Keratinocyte (primary cell): ENCODE measurements around the gene PIN1. TPM values are rescaled to one million over a fixed set of nuclear protein-coding genes. Genes with fewer than 3 reads are reported as not detected.
A peak's percentile ranks its signal among the peaks of the same experiment; 100 is the strongest.

Experiments used
- DNase-seq: peaks from one replicate; pipeline ENCODE4 v3.0.0-alpha.2; 2011; ENCODE audit warnings: low read depth, missing footprints, low spot score
- FAIRE-seq: peaks from 2 replicates; lab custom pipeline; 2011; peaks lifted over from hg19 to GRCh38; lab: Jason Lieb, UNC
- H2AFZ ChIP-seq: 2 replicates; pipeline ENCODE4 v1.6.0; 2012; ENCODE audit warnings: low read length, control low read depth, inconsistent platforms; ENCODE audit not compliant: control insufficient read depth
- H3K27ac ChIP-seq: 2 replicates; pipeline ENCODE4 v1.5.1; 2011; ENCODE audit warnings: low read length; ENCODE audit not compliant: control insufficient read depth, insufficient read depth
- H3K27me3 ChIP-seq: 3 replicates; pipeline ENCODE4 v1.6.0; 2011; ENCODE audit warnings: low read length; ENCODE audit not compliant: control insufficient read depth, insufficient read depth; ENCODE audit errors: extremely low read depth
- H3K36me3 ChIP-seq, 2 experiments: 2 replicates in 1 of 2; 3 replicates in 1 of 2; pipeline ENCODE4 v1.5.1; 2011; ENCODE audit warnings: low read length in 2 of 2, mild to moderate bottlenecking in 1 of 2; ENCODE audit not compliant: control insufficient read depth in 2 of 2, insufficient read depth in 2 of 2; ENCODE audit errors: extremely low read depth in 1 of 2
- H3K4me1 ChIP-seq: 3 replicates; pipeline ENCODE4 v1.5.1; 2011; ENCODE audit warnings: low read length; ENCODE audit not compliant: control insufficient read depth, insufficient read depth; ENCODE audit errors: extremely low read depth
- H3K4me2 ChIP-seq: 3 replicates; pipeline ENCODE4 v1.6.0; 2011; ENCODE audit warnings: low read depth, low read length; ENCODE audit not compliant: control insufficient read depth, insufficient read depth; ENCODE audit errors: extremely low read depth
- H3K4me3 ChIP-seq, 3 experiments: fragments of 200-600 bp in 1 of 3; sonication (generic) in 1 of 3; 2 replicates in 2 of 3; 3 replicates in 1 of 3; pipeline ENCODE4 v1.5.1; 2011 to 2016; ENCODE audit warnings: low read length in 3 of 3, mild to moderate bottlenecking in 3 of 3, control low read depth in 2 of 3, inconsistent platforms in 1 of 3, low read depth in 1 of 3, mixed read lengths in 1 of 3, mixed run types in 1 of 3, moderate library complexity in 1 of 3; ENCODE audit not compliant: control insufficient read depth in 2 of 3, insufficient read depth in 2 of 3; ENCODE audit errors: extremely low read depth in 1 of 3
- H3K79me2 ChIP-seq: 2 replicates; pipeline ENCODE4 v1.6.0; 2012; ENCODE audit warnings: low read length; ENCODE audit not compliant: control insufficient read depth, insufficient read depth
- H3K9ac ChIP-seq: 3 replicates; pipeline ENCODE4 v1.6.0; 2011; ENCODE audit warnings: low read length; ENCODE audit not compliant: control insufficient read depth, insufficient read depth; ENCODE audit errors: extremely low read depth
- H3K9me1 ChIP-seq: 3 replicates; pipeline ENCODE4 v1.6.0; 2011; ENCODE audit warnings: low read length; ENCODE audit not compliant: control insufficient read depth, insufficient read depth; ENCODE audit errors: extremely low read depth
- H3K9me3 ChIP-seq: 2 replicates; pipeline ENCODE4 v1.5.1; 2012; ENCODE audit warnings: low read depth, low read length; ENCODE audit not compliant: control insufficient read depth
- H4K20me1 ChIP-seq: 3 replicates; pipeline ENCODE4 v1.6.0; 2011; ENCODE audit warnings: low read length; ENCODE audit not compliant: control insufficient read depth, insufficient read depth; ENCODE audit errors: extremely low read depth
- CTCF ChIP-seq, 3 experiments: IDR thresholded peaks in 1 of 3; conservative IDR thresholded peaks in 1 of 3; optimal IDR thresholded peaks in 1 of 3; 2 replicates in 2 of 3; 3 replicates in 1 of 3; pipeline versions ENCODE3 to v1.5.1; 2011; ENCODE audit warnings: low read length in 3 of 3, mild to moderate bottlenecking in 3 of 3, moderate library complexity in 2 of 3, control low read depth in 1 of 3, inconsistent platforms in 1 of 3; ENCODE audit not compliant: insufficient read depth in 2 of 3; ENCODE audit errors: extremely low read depth in 1 of 3
- EZH2 ChIP-seq: IDR thresholded peaks from one replicate; pipeline ENCODE4 v1.6.1; 2012; ENCODE audit warnings: inconsistent platforms, mild to moderate bottlenecking, low read length, moderate library complexity
- dilution Hi-C: fragments of 300-500 bp; cut with MboI; formaldehyde crosslinking; loops from one replicate; pipeline ENCODE4 v1.7.0; 2020; ENCODE audit warnings: low sequenced_read_pairs; ENCODE audit not compliant: extremely low pct_ligation_motif_present
- polyA minus RNA-seq, 3 experiments: library from RNA; depleted of rRNA, polyadenylated mRNA; stranded (reverse); fragments of >200 nt; gene quantifications; 1 replicate in 1 of 3; 2 replicates in 1 of 3; 3 replicates in 1 of 3; pipeline ENCODE4 v1.2.3, GENCODE V29; 2011
- polyA plus RNA-seq, 5 experiments: library from polyadenylated mRNA; depleted of rRNA in 3 of 5; stranded (reverse) in 3 of 5; stranded (forward) in 1 of 5; unstranded in 1 of 5; fragments of >200 nt; gene quantifications; 1 replicate in 1 of 5; 2 replicates in 3 of 5; 3 replicates in 1 of 5; pipeline versions ENCODE4 v1.2.1 to v1.2.3, GENCODE V29; 2011 to 2012; ENCODE audit warnings: missing spikeins in 2 of 5, low read depth in 1 of 5, low replicate concordance in 1 of 5

Gene PIN1
- polyA plus RNA-seq: 39.8 to 53.3 TPM (median 45.2 TPM) in 3 replicates
- 25.7 TPM for polyA plus RNA-seq (2011; ENCODE audit: low read depth)
- 18.5 and 58.6 TPM in 2 replicates for polyA plus RNA-seq (2011; cell fraction: cytosol; rRNA removed)
- polyA plus RNA-seq (2011; cell fraction: nucleus; rRNA removed): 23.8 and 29.8 TPM in 2 replicates
- polyA plus RNA-seq (2012; ENCODE audit: low replicate concordance): 30.2 and 65.5 TPM in 2 replicates
- 7.7 to 15.4 TPM (median 12.5 TPM) in 3 replicates for polyA minus RNA-seq
- 44.5 TPM for polyA minus RNA-seq (2011; cell fraction: cytosol; rRNA and poly(A)+ RNA removed)
- polyA minus RNA-seq (2011; cell fraction: nucleus; rRNA and poly(A)+ RNA removed): 10.5 and 12.2 TPM in 2 replicates

GRCh38 chr19:9834726-9835506, at the start of gene PIN1:
PIN1 (plus strand) TSS chr19:9835318; CDS start chr19:9835345, 27 bp downstream.
- TF ChIP-seq EZH2 (no peak), CTCF (optimal IDR thresholded peaks at IDR 0.05 in 1 of 3, IDR thresholded peaks at IDR 0.05 in 1 of 3, conservative IDR thresholded peaks at IDR 0.05 in 1 of 3; ENCODE audit: extremely low read depth in 1 of 3, insufficient read depth in 2 of 3, low read length in 3 of 3) (peak in 2 of 3 experiments; percentile 65 to 69)
- H3K4me3 ChIP-seq: peak within 1 kb of the TSS; percentile 88 to 94 (median 92)
- no peaks in the 10 kb centered on the region for H3K27me3 ChIP-seq
- no peaks in the 10 kb centered on the region for H3K9me3 ChIP-seq
- H2AFZ ChIP-seq: peak within 1 kb of the TSS; percentile 93
- no peak for FAIRE-seq
- peak within 1 kb of the TSS; percentile 99 for H3K4me2 ChIP-seq
- H4K20me1 ChIP-seq: no peaks in the 10 kb centered on the region
- H3K36me3 ChIP-seq: peaks cover 13 to 17% of the 10 kb centered on the region in 2 experiments
- dilution Hi-C loops: no loop called here
- peak within 1 kb of the TSS; percentile 77 for H3K9ac ChIP-seq
- peak within 1 kb of the TSS; percentile 17 for H3K27ac ChIP-seq
- peaks cover 23% of the 10 kb centered on the region for H3K79me2 ChIP-seq
- H3K4me1 ChIP-seq: peaks cover 8% of the 10 kb centered on the region
- no peaks in the 10 kb centered on the region for H3K9me1 ChIP-seq
- DNase-seq: peak; percentile 82

GRCh38 chr19:9785367-9786331, 49.5 kb upstream of the PIN1 start:
- H3K4me1 ChIP-seq: peaks cover 2% of the 10 kb centered on the region
- peak overlapping the region; percentile 79 for H2AFZ ChIP-seq
- DNase-seq (peak; percentile 97), FAIRE-seq (peak; percentile 9)
- peak overlapping the region; percentile 81 for H3K4me2 ChIP-seq
- dilution Hi-C loops: no loop called here
- no peaks in the 10 kb centered on the region for H3K9me1 ChIP-seq
- H3K9me3 ChIP-seq: no peaks in the 10 kb centered on the region
- H3K27me3 ChIP-seq: no peaks in the 10 kb centered on the region
- peak overlapping the region; percentile 71 for H3K27ac ChIP-seq
- H3K4me3 ChIP-seq: peak overlapping the region; percentile 64 to 79 (median 75)
- no peaks in the 10 kb centered on the region for H4K20me1 ChIP-seq
- no peaks in the 10 kb centered on the region for H3K36me3 ChIP-seq
- peak overlapping the region; percentile 77 for H3K9ac ChIP-seq
- no peaks in the 10 kb centered on the region for H3K79me2 ChIP-seq
- TF ChIP-seq CTCF (optimal IDR thresholded peaks at IDR 0.05 in 1 of 3, IDR thresholded peaks at IDR 0.05 in 1 of 3, conservative IDR thresholded peaks at IDR 0.05 in 1 of 3; ENCODE audit: extremely low read depth in 1 of 3, insufficient read depth in 2 of 3, low read length in 3 of 3): no peak
- TF ChIP-seq EZH2: no peak
